ENCODE measurements around the gene HIP1.
"Not testable (repeated sequence)": the region's sequence is repeated elsewhere in the genome, so short reads cannot be mapped to it uniquely, and the experiment has no call there.

Gene HIP1

DNA sequence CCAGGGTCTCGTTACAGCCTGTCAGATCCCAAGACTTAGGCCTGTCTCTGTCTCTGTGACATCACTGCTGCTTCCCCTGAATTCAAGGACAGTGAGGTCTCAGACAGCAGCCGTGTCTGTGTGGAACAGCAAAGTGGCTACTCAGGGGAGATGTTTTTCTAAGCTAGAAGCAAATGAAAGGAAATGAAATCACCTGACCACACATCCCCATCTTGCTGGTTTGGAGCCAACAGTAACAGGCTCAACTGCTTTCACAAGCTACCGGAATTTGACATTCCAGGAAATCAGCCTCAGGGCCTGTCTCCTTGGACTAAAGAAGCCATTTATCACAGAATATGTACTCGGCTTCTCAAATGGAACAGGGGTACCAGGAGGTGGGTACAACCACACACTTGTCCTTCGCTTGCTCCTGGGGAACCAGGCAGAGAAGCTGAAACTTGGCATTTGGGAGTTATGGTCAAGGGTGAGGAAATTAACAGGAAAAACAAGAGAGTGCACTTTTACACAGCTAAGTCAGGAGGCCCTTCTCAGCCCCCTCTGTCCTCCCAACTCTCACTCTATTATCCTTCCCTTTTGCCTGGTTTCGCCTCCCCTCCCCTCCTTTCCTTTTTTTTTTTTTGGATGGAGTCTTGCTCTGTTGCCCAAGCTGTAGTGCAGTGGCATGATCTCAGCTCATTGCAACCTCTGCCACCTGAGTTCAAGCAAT, 173.5 kb downstream of the HIP1 start:
- no peak for TF ChIP-seq SP1 (IDR thresholded peaks at IDR 0.05)
- TF ChIP-seq LEF1 (IDR thresholded peaks at IDR 0.05; ENCODE audit: borderline replicate concordance): no peak
- TF ChIP-seq L3MBTL2 (conservative IDR thresholded peaks at IDR 0.05): no peak
- TF ChIP-seq BHLHE40 (IDR thresholded peaks at IDR 0.05; ENCODE audit: borderline replicate concordance): no peak
- TF ChIP-seq ZNF384 (IDR thresholded peaks at IDR 0.05): no peak
- no peak for DNase-seq (ENCODE audit: extremely low spot score)
- ChIA-PET CTCF (no interaction called here), POLR2A (no interaction called here)

DNA sequence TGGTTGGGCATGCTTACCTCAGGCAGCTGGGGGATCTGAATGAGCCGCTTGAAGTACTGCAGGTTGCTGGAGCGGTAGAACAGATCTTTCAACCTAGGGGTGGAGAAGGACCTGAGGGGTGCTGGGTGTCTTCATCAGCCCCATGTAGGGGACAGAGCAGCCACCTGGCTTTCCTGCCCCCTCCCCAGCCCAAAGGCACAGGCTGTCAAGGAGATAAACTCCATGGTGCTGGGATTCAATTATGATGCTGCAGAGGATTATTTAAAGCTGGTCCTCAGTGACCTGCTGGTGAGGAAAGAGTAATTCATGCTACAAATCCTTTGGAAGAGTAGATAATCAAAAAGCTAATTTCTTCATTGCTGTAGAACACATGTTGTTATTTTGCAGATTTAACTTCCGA, 175.6 kb downstream of the HIP1 start:
- ChIA-PET CTCF (no interaction called here), POLR2A (no interaction called here)
- DNase-seq (ENCODE audit: extremely low spot score): no peak
- TF ChIP-seq CTBP1 (IDR thresholded peaks at IDR 0.05; ENCODE audit: borderline replicate concordance) (no peak), ELF4 (IDR thresholded peaks at IDR 0.05) (no peak), LEF1 (IDR thresholded peaks at IDR 0.05; ENCODE audit: borderline replicate concordance) (no peak), ZNF384 (IDR thresholded peaks at IDR 0.05) (no peak), BHLHE40 (IDR thresholded peaks at IDR 0.05; ENCODE audit: borderline replicate concordance) (no peak), HDGF (IDR thresholded peaks at IDR 0.05; ENCODE audit: borderline replicate concordance) (no peak), FOXK2 (IDR thresholded peaks at IDR 0.05) (no peak), FOXA1 (IDR thresholded peaks at IDR 0.05) (no peak), SUZ12 (IDR thresholded peaks at IDR 0.05) (no peak)

DNA sequence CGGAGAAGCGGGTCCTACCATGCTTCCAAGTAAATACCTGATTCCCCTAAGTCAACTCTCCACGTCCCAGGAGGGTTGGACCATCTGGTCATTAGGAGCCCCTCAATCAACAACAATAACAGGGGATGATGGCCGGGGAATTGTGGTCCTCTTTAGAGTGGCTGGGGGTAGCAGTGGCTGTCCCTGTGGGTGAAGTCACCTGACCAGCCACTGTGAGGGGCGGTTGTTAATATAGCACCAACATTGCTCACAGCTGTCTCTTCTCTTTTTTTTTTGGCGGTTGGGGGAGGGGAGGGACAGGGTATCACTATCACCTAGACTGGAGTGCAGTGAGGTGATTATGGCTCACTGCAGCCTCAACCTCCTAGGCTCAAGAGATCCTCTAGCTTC, 178.8 kb downstream of the HIP1 start:
- ChIA-PET POLR2A (no interaction called here), CTCF (no interaction called here)
- TF ChIP-seq LEF1 (IDR thresholded peaks at IDR 0.05; ENCODE audit: borderline replicate concordance) (no peak), ARNT (IDR thresholded peaks at IDR 0.05) (no peak), BHLHE40 (IDR thresholded peaks at IDR 0.05; ENCODE audit: borderline replicate concordance) (no peak), FOXM1 (IDR thresholded peaks at IDR 0.05; ENCODE audit: borderline replicate concordance) (no peak), ELF4 (IDR thresholded peaks at IDR 0.05) (no peak), FOXK2 (IDR thresholded peaks at IDR 0.05) (no peak), FOXA1 (IDR thresholded peaks at IDR 0.05) (no peak), NFRKB (IDR thresholded peaks at IDR 0.05) (no peak), HDGF (IDR thresholded peaks at IDR 0.05; ENCODE audit: borderline replicate concordance) (no peak), SUZ12 (IDR thresholded peaks at IDR 0.05) (no peak), SP1 (IDR thresholded peaks at IDR 0.05) (no peak), ZNF384 (IDR thresholded peaks at IDR 0.05) (no peak)
- TF ChIP-seq, protein P1, sequence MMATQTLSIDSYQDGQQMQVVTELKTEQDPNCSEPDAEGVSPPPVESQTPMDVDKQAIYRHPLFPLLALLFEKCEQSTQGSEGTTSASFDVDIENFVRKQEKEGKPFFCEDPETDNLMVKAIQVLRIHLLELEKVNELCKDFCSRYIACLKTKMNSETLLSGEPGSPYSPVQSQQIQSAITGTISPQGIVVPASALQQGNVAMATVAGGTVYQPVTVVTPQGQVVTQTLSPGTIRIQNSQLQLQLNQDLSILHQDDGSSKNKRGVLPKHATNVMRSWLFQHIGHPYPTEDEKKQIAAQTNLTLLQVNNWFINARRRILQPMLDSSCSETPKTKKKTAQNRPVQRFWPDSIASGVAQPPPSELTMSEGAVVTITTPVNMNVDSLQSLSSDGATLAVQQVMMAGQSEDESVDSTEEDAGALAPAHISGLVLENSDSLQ (IDR thresholded peaks at IDR 0.05): no peak
- no peak for DNase-seq (ENCODE audit: extremely low spot score)

DNA sequence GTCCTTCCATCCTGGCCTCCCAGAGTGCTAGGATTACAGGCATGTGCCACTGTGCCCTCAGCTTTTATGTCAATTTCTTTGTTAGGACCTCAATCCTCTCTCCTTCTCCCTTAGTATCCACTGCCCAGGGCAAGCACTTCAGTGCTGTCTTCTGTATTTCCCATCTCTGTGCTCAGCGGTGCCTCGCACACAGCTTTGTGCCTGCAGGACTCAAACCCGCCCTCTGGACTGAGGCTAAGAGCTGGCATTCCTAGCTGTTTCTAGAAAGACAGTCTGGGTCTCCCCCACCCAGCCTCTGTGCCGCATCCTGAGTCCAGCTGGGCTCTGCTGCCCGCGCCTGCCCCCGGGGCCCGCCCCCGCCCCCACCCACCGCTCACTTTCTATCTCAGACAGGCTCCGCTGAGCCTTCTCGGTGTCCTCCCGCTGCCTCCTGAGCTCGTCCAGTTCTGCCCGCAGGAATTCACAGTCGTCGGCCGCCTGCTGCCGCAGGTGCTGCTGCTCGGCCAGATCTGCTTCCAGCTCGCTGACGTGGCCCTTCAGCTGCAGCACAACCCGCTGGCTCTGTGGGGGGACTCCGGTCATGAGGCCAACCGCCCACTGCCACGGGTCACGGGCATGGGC, 179.3 kb downstream of the HIP1 start:
- TF ChIP-seq FOXM1 (IDR thresholded peaks at IDR 0.05; ENCODE audit: borderline replicate concordance) (no peak), TARDBP (IDR thresholded peaks at IDR 0.05) (no peak), SUZ12 (IDR thresholded peaks at IDR 0.05) (no peak), FOXA1 (IDR thresholded peaks at IDR 0.05) (no peak), ARNT (IDR thresholded peaks at IDR 0.05) (no peak), CTBP1 (IDR thresholded peaks at IDR 0.05; ENCODE audit: borderline replicate concordance) (no peak), FOXK2 (IDR thresholded peaks at IDR 0.05) (no peak), NFRKB (IDR thresholded peaks at IDR 0.05) (no peak)
- ChIA-PET CTCF (no interaction called here), POLR2A (no interaction called here)
- DNase-seq (ENCODE audit: extremely low spot score): no peak

DNA sequence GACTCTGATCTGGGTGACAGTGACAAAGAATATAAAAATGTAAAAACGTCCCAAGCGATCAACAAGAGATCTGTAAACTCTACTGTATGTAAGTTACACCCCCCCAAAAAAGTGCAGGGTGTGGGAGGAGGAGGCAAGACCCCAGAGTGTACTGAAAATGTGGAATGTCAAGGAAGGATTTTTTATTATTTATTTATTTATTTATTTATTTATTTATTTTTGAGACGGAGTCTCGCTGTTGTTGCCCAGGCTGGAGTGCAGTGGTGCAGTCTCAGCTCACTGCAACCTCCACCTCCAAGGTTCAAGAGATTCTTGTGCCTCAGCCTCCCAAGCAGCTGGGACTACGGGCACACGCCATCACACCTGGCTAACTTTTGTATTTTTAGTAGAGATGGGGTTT, 181.9 kb downstream of the HIP1 start:
- CTCF ChIA-PET; POLR2A ChIA-PET; DNase-seq (ENCODE audit: extremely low spot score): not testable (repeated sequence)

DNA sequence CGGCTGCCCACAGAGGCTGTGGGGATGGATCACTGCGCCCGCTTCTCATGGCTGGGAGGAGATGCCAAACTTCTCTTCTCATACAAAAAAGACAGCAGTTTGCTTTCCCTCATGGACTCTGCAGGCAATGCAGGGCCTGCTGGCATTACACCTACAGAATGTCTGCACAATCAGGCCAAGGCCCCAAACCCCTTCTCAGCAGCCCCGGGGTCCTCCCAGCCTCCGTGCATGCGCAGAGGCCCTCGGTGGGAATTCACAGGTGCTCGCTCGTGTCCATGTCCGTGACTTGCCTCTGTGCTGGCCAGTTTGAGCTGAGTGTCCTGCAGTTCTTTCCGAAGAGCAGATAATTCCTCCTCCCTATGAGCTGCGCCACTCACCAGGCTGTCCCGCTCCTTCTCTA, 183.0 kb downstream of the HIP1 start:
- ChIA-PET POLR2A (no interaction called here), CTCF (no interaction called here)
- no peak for DNase-seq (ENCODE audit: extremely low spot score)
- no peak for TF ChIP-seq FOXA1 (IDR thresholded peaks at IDR 0.05)
- TF ChIP-seq, protein P1 (IDR thresholded peaks at IDR 0.05): no peak

DNA sequence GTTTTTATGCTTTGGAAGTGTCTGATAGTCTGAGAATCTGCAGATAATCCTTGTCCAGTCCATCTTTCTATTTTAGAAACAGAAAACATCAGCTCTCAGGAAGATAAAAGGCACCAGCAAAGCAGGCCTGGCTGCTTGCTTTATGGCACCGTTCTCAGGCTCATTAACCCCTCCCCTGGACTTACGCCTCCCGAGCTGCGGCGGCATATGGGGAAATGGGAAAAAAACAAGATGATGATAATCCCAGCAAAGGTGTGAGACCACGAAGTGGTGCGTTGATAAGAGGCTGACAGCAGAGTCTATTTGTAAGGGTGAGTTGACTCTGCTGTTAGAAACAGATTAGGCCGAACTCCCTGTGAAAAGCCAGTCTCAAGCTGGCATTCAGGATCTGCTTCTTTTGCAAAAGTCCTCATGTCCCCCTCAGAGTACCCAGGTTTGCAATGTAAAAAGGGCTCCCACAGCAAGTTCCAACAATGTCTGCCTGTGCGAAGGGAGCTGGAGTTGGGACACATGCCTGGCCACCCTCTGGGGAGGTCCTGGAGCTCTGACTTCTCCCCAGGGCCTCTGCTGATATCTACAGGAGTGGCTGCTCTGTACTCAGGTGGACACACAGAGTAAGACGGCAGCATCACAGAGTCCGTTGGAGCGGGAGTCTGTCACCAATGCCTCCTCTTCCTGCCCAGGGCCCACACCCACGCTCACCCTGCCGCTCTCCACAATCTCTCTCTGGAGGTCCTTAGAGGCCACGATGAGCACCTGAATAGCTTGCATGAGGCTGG, 192.3 kb downstream of the HIP1 start:
- no peak for DNase-seq (ENCODE audit: extremely low spot score)
- ChIA-PET CTCF (no interaction called here), POLR2A (no interaction called here)
- TF ChIP-seq, protein P1 (IDR thresholded peaks at IDR 0.05): no peak
- TF ChIP-seq SP1 (IDR thresholded peaks at IDR 0.05) (no peak), ELF4 (IDR thresholded peaks at IDR 0.05) (no peak), BHLHE40 (IDR thresholded peaks at IDR 0.05; ENCODE audit: borderline replicate concordance) (no peak), CTBP1 (IDR thresholded peaks at IDR 0.05; ENCODE audit: borderline replicate concordance) (no peak), ZNF384 (IDR thresholded peaks at IDR 0.05) (no peak), TARDBP (IDR thresholded peaks at IDR 0.05) (no peak), FOXM1 (IDR thresholded peaks at IDR 0.05; ENCODE audit: borderline replicate concordance) (no peak), LEF1 (IDR thresholded peaks at IDR 0.05; ENCODE audit: borderline replicate concordance) (no peak), NFRKB (IDR thresholded peaks at IDR 0.05) (no peak), FOXK2 (IDR thresholded peaks at IDR 0.05) (no peak), HDGF (IDR thresholded peaks at IDR 0.05; ENCODE audit: borderline replicate concordance) (no peak), SUZ12 (IDR thresholded peaks at IDR 0.05) (no peak), FOXA1 (IDR thresholded peaks at IDR 0.05) (no peak)

All from HEK293T (cell line).